Activated naive CD8-positive, alpha-beta T cell (primary cell): ENCODE results near the gene INSIG2.
"Not testable (repeated sequence)": the region's sequence is repeated elsewhere in the genome, so short reads cannot be mapped to it uniquely, and the experiment has no call there.

Source experiments
- H3K27ac Mint-ChIP-seq: one replicate; pipeline ENCODE4 v1.8.0; 2021; ENCODE audit warnings: mixed read lengths
- H3K27me3 Mint-ChIP-seq: one replicate; pipeline ENCODE4 v1.8.0; 2021; ENCODE audit warnings: mixed read lengths
- H3K36me3 Mint-ChIP-seq: one replicate; pipeline ENCODE4 v1.8.0; 2021; ENCODE audit warnings: mixed read lengths
- H3K4me1 Mint-ChIP-seq: one replicate; pipeline ENCODE4 v1.8.0; 2021; ENCODE audit warnings: low read depth, mixed read lengths
- H3K4me3 Mint-ChIP-seq: one replicate; pipeline ENCODE4 v1.8.0; 2021; ENCODE audit warnings: mild to moderate bottlenecking, mixed read lengths
- H3K9me3 Mint-ChIP-seq: one replicate; pipeline ENCODE4 v1.8.0; 2021; ENCODE audit warnings: low read depth, mixed read lengths

Gene INSIG2

DNA sequence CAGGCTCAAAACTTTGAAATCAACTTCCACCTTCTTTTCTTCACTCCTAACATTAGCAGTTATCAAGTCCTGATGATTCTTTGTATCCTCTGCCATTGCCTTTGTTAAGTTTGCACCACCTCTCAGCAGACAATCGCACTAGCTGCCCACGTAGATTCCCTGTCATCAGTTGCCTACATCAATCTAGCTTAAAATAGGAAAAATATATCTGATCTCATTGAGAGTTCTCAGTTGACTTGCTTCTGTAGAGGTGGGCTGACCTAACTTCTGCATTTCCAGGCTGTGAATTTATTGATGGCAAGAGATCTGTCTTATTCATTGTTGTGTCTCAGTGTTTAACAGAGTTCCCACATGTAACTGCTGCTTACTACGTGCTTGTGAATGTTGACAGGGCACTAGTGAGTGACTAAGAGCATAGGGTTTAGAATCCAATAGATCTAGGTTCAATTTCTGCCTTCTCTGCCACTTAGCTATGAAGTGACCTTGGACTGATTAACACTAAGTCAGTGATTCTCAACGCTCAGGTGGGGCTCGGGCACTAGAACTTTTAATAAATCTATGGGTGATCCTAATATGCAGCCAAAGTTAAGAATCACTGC is 3.7 kb upstream of the INSIG2 start:
- Mint-ChIP-seq H3K36me3 (peaks cover 2% of the 10 kb centered on the region), H3K9me3 (no peaks in the 10 kb centered on the region), H3K27ac (no peak overlapping the region), H3K4me1 (peaks cover 6% of the 10 kb centered on the region), H3K4me3 (no peak overlapping the region), H3K27me3 (peaks cover 1% of the 10 kb centered on the region)

DNA sequence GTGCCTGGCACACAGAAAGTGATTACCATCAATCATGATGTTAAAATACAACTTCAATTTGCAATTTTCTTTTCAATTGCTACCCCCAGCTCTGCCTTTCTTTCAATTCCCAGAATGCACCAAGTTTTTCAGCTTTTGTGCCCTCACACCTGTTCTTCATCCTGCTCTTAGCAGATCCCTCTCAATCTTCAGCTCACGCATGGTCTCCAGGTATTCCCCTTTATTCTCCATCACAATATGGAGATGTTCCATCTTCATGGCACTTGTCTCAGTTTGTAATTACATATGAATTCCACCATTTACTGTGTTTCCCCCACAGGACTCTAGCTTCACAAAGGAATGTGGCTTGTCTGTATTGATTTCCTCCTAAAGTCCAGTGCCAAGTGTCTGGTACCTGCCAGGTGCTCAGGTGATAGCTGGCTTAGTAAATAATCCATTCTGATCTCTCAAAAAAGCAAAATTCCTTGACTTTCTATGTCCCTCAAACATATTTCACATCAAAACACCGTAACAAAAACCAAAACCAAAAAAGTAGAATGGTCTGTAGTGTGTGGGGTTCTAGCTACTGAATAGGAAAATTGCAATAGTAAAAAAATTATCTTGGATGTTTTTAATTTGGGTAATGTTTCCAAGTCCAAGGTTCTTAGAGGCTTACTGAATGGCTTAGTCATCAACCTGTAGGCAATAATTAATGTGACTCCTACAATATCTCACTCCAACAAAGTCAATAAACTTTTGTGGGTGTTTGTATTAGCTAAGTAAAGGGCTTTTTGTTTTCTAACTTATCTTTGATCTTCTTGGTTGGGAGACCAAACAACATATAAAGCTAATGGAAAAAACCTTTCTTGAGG is 2.9 kb upstream of the INSIG2 start:
- Mint-ChIP-seq H3K27ac (no peak overlapping the region), H3K27me3 (peaks cover 1% of the 10 kb centered on the region), H3K36me3 (peaks cover 2% of the 10 kb centered on the region), H3K4me1 (peaks cover 12% of the 10 kb centered on the region), H3K9me3 (no peaks in the 10 kb centered on the region), H3K4me3 (no peak overlapping the region)

GRCh38 chr2:118086024-118086633 is 2.1 kb upstream of the INSIG2 start:
- Mint-ChIP-seq H3K36me3 (peaks cover 2% of the 10 kb centered on the region), H3K27ac (no peak overlapping the region), H3K27me3 (peaks cover 1% of the 10 kb centered on the region), H3K9me3 (no peaks in the 10 kb centered on the region), H3K4me3 (no peak overlapping the region), H3K4me1 (peaks cover 15% of the 10 kb centered on the region)

DNA sequence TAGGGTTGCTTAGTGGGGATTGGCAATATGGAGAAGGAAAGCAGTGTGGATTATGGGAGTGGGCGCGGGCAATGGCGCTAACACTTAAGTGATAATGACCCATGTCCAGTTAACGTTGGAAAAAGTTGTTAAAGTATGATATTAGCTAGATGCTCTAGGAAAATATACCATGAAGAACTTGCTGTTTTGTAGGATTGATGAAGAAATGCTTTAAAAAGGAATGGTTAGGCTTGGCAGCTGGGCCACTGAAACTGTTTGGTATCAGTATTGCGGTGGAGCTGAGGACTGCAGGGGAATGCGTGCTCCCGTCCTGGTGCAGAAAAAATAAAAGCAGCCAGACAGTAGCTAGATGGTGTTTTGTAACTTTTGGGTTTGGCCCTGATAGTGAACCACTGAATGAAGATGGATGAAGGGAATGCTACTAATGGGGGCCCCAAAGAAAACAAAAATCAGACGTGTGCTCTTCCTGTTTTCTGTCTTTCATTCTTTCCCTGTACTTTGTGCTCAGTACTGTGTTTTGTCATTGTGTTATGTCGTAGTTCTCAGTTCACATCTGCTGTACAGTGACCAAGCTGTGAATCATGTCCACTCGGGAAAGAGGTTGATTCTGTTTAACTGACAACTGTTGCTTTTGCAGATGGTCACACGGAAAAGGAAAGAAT is 999 bp downstream of the INSIG2 start:
- Mint-ChIP-seq H3K27me3 (no peaks in the 10 kb centered on the region), H3K4me1 (peaks cover 32% of the 10 kb centered on the region), H3K4me3 (peak overlapping the region; percentile 92), H3K9me3 (no peaks in the 10 kb centered on the region), H3K27ac (no peak overlapping the region), H3K36me3 (peaks cover 2% of the 10 kb centered on the region)

DNA sequence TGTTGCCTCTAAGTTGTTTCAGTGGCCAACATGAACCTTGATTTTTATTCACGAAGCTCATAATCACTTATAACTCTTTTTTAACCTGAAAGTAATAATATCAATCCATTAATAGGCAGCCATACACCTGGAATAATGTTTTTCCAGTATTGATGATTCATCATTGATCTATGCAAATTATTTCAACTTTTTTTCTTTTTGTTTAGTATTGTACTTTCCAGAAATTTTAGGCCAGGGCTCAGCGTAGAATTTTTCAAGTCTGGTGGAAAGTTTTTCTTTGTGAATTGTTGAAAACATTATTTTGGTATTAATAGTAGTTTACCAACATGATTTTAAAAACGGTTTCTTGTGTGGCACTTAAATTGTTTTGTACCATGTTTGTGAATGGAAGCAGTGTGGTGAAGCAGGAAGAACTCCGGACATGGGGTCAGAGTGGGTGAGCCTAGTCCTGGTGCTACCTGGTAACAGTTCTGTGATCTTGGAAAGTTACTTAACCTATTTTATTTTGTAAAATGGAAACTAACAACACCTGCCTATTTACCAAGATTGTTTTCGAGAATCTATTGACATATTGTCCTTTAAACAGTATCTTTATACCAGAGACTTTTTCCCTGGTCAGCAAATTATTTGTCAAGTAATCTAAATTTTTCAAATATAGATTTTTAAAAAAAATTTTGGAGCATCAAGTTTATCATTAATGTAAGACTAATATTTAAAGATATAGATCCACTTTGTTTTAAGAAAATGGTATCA is 2.3 kb downstream of the INSIG2 start:
- Mint-ChIP-seq H3K27me3 (no peaks in the 10 kb centered on the region), H3K4me1 (peaks cover 45% of the 10 kb centered on the region), H3K27ac (no peak overlapping the region), H3K4me3 (peak overlapping the region; percentile 55), H3K36me3 (no peaks in the 10 kb centered on the region), H3K9me3 (no peaks in the 10 kb centered on the region)

GRCh38 chr2:118091140-118091478 is 2.8 kb downstream of the INSIG2 start:
- no peak overlapping the region for H3K4me3 Mint-ChIP-seq
- H3K4me1 Mint-ChIP-seq, result peaks cover 48% of the 10 kb centered on the region
- H3K9me3 Mint-ChIP-seq, result no peaks in the 10 kb centered on the region
- no peaks in the 10 kb centered on the region for H3K27me3 Mint-ChIP-seq
- H3K27ac Mint-ChIP-seq, result no peak overlapping the region
- H3K36me3 Mint-ChIP-seq, result no peaks in the 10 kb centered on the region

GRCh38 chr2:118091631-118092030 is 3.4 kb downstream of the INSIG2 start:
- Mint-ChIP-seq H3K36me3 (no peaks in the 10 kb centered on the region), H3K4me1 (peaks cover 48% of the 10 kb centered on the region), H3K4me3 (no peak overlapping the region), H3K9me3 (no peaks in the 10 kb centered on the region), H3K27ac (no peak overlapping the region), H3K27me3 (no peaks in the 10 kb centered on the region)

GRCh38 chr2:118094102-118094501 is 5.8 kb downstream of the INSIG2 start:
- H3K27ac Mint-ChIP-seq, H3K27me3 Mint-ChIP-seq, H3K36me3 Mint-ChIP-seq, H3K9me3 Mint-ChIP-seq: not testable (repeated sequence)
- peaks cover 45% of the 10 kb centered on the region for H3K4me1 Mint-ChIP-seq
- peak overlapping the region; percentile 0 for H3K4me3 Mint-ChIP-seq

DNA sequence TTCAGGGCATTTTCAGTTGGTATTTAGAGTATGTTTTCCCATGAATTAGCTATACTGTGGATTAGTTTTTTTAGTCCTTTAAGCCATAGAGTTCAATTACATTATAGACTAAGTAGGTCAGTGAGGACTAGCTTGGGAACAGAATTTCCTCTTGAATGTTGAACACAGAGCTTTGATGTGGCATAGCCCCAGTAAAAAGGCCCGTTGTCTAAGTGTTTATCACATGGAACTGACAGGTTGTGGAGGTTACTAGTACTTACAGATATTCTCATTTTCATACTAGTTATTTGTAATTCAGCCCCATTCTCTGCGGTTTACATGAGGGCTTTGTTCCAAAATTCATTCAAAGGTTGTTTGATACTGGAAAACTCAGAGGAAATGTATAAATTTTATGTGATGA is 6.2 kb downstream of the INSIG2 start:
- no peaks in the 10 kb centered on the region for H3K9me3 Mint-ChIP-seq
- peak overlapping the region; percentile 0 for H3K4me3 Mint-ChIP-seq
- no peaks in the 10 kb centered on the region for H3K27me3 Mint-ChIP-seq
- H3K36me3 Mint-ChIP-seq, result peaks cover 3% of the 10 kb centered on the region
- H3K27ac Mint-ChIP-seq, result no peak overlapping the region
- H3K4me1 Mint-ChIP-seq, result peaks cover 45% of the 10 kb centered on the region

DNA sequence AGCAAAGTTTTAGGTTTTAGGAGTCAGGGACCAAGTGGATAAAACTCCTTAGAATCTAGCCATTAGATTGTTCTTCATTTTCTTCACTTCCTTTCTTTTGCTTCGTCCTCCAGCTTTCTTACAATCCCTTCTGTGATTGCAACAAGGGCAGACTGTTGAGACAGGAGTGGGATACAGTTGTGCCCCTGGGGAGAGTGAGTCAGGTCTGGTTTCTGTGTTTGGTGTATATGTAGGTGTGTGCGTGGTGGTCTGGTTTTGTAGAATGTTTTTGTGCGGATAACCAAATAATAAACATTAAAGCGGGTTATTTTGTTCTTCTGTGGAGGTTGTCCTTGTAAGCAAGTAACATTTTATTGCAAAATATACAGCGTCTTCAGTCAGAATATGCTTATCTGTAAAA is 7.3 kb downstream of the INSIG2 start:
- no peaks in the 10 kb centered on the region for H3K9me3 Mint-ChIP-seq
- H3K4me1 Mint-ChIP-seq, result peaks cover 41% of the 10 kb centered on the region
- peaks cover 5% of the 10 kb centered on the region for H3K36me3 Mint-ChIP-seq
- no peak overlapping the region for H3K27ac Mint-ChIP-seq
- H3K27me3 Mint-ChIP-seq, result no peaks in the 10 kb centered on the region
- no peak overlapping the region for H3K4me3 Mint-ChIP-seq

GRCh38 chr2:118097657-118098056 is 9.4 kb downstream of the INSIG2 start:
- H3K27ac Mint-ChIP-seq, result no peak overlapping the region
- H3K27me3 Mint-ChIP-seq, result no peaks in the 10 kb centered on the region
- H3K4me3 Mint-ChIP-seq, result no peak overlapping the region
- H3K36me3 Mint-ChIP-seq, result peaks cover 9% of the 10 kb centered on the region
- H3K9me3 Mint-ChIP-seq, result no peaks in the 10 kb centered on the region
- peaks cover 34% of the 10 kb centered on the region for H3K4me1 Mint-ChIP-seq

DNA sequence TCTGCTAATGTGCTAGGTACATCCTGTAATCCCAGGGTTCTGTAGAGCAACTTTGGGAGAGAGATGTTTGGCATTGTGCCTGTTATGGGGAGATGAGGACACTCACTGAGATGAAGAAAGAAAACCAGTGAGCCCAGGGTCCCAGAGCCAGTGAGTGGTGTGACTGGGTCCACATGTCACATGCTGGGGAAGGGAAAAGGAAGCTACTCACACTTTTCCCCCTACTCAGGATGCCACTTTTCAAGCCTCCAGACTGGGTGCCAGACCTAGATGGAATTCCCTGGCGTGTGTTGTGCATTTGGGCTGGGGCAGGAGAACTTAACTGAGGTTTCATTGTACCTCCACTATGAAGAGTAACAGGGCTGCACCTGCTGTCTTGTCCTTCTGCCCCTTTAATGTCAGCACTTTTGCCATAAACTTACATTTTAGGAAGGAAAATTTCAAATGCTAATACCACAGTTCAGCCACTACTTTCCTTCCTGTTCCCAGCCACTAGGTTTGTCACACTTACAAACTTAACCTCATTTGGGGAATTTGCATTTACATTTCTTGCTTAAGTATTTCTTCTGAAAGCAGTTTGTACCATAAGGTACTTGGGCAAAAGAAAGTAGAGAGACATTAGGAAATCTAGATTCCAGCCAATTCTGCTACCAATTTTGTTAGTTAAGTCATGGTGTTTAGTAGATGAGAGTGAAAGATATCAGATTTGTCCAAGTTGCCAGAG is 10.2 kb downstream of the INSIG2 start:
- Mint-ChIP-seq H3K27ac (peak overlapping the region; percentile 69), H3K4me1 (peaks cover 37% of the 10 kb centered on the region), H3K4me3 (no peak overlapping the region), H3K36me3 (peaks cover 9% of the 10 kb centered on the region), H3K27me3 (no peaks in the 10 kb centered on the region), H3K9me3 (no peaks in the 10 kb centered on the region)

DNA sequence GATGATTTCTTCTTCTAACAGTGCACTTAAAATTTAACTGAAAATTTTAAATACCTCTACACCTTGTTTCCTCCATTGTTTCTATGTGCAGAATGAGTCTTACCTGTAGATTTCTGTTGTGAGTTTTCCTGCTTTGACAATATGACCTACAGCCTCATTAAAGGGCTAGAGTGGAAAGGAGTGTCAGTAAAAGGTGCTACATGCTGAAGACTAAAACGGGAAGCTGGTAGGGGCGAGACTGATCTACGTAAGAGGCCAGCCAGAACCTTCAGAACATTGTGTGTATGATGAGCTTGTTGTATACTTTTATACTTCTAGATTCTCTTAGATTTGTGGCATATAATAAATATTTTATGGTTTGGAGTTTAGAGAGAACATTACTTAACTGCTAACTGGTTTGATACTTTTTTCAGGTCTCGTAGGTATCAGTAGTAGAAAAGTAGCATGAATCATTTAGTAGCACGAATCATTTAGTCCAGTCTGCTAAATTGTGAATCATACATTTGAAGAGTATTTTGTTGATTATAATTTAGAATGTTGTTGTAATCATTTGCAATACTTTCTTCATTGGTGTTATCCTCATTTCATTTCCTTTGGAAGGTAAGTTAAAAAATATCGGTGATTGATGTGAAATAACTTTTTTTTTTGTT is 14.3 kb downstream of the INSIG2 start:
- H3K27ac Mint-ChIP-seq, result peak overlapping the region; percentile 22
- H3K36me3 Mint-ChIP-seq, result peaks cover 15% of the 10 kb centered on the region
- H3K4me3 Mint-ChIP-seq, result no peak overlapping the region

More for the DNA sequence above, 14.3 kb downstream of the INSIG2 start:
- Mint-ChIP-seq H3K4me1 (peaks cover 17% of the 10 kb centered on the region), H3K9me3 (no peaks in the 10 kb centered on the region), H3K27me3 (no peaks in the 10 kb centered on the region)
